IMR-90 (cell line): ENCODE results near the gene TMEM233. TPM values are rescaled to one million over a fixed set of nuclear protein-coding genes. Genes with fewer than 3 reads are reported as not detected.

Source experiments
- ATAC-seq: fragments of 200-7000 bp; cut with Tn5 transposase; 2 replicates; pipeline ENCODE4 v1.9.1; 2020; ENCODE audit warnings: low read depth, mild to moderate bottlenecking, moderate library complexity
- BruUV-seq: library from RNA; stranded (reverse); fragments of 400-500 nt; replicated peaks from 2 replicates; lab custom pipeline; 2021; lab: Mats Ljungman, UMichigan
- CTCF ChIA-PET: fragments of 300-600 bp; formaldehyde crosslinking; extraction: SDS; loops from one replicate; lab custom pipeline; 2021; ENCODE audit warnings: antibody characterized with exemption; lab: Yijun Ruan, JAX
- POLR2A ChIA-PET: fragments of 300-600 bp; sonication (Branson Sonifier 250); formaldehyde crosslinking; loops from one replicate; lab custom pipeline; 2022; ENCODE audit warnings: antibody characterized with exemption; ENCODE audit not compliant: unreplicated experiment; lab: Charles Lee
- DNase-seq: peaks from one replicate; pipeline ENCODE4 v3.0.0; 2013
- H2AFZ ChIP-seq: replicated peaks from 2 replicates; pipeline ENCODE3; 2013; ENCODE audit warnings: low read length, mild to moderate bottlenecking; ENCODE audit not compliant: poor library complexity
- H2AK5ac ChIP-seq: 2 replicates; pipeline ENCODE4 v1.6.1; 2013; ENCODE audit warnings: low read depth, low read length, inconsistent platforms
- H2AK9ac ChIP-seq: replicated peaks from 2 replicates; pipeline ENCODE3; 2013; ENCODE audit warnings: mild to moderate bottlenecking, low read depth, low read length, moderate library complexity; ENCODE audit not compliant: poor library complexity
- H2BK120ac ChIP-seq: 2 replicates; pipeline ENCODE4 v1.6.1; 2013; ENCODE audit warnings: low read depth, low read length, inconsistent platforms
- H2BK15ac ChIP-seq: 3 replicates; pipeline ENCODE4 v1.6.1; 2013; ENCODE audit warnings: low read depth, low read length, inconsistent platforms
- H2BK20ac ChIP-seq: 2 replicates; pipeline ENCODE4 v1.6.1; 2013; ENCODE audit warnings: low read depth, mild to moderate bottlenecking, inconsistent platforms, low read length, moderate library complexity
- H2BK5ac ChIP-seq: 2 replicates; pipeline ENCODE4 v1.6.1; 2013; ENCODE audit warnings: mild to moderate bottlenecking, low read depth, low read length, inconsistent platforms; ENCODE audit not compliant: poor library complexity, severe bottlenecking
- H3K14ac ChIP-seq: replicated peaks from 2 replicates; pipeline ENCODE4 v1.6.1; 2013; ENCODE audit warnings: low read depth, low read length, inconsistent platforms
- H3K18ac ChIP-seq: 2 replicates; pipeline ENCODE4 v1.6.1; 2013; ENCODE audit warnings: low read depth, low read length, control low read depth
- H3K23ac ChIP-seq: 2 replicates; pipeline ENCODE4 v1.6.1; 2013; ENCODE audit warnings: low read depth, low read length, inconsistent platforms
- H3K27ac ChIP-seq: 2 replicates; pipeline ENCODE4 v1.5.1; 2013; ENCODE audit warnings: mild to moderate bottlenecking, control low read depth, low read length; ENCODE audit not compliant: insufficient read depth
- H3K27me3 ChIP-seq: 2 replicates; pipeline ENCODE4 v1.6.1; 2013; ENCODE audit warnings: low read length; ENCODE audit not compliant: control insufficient read depth, insufficient read depth
- H3K36me3 ChIP-seq: 2 replicates; pipeline ENCODE4 v1.6.1; 2013; ENCODE audit warnings: low read length, mixed read lengths; ENCODE audit not compliant: control insufficient read depth, insufficient read depth
- H3K4ac ChIP-seq: 2 replicates; pipeline ENCODE4 v1.6.1; 2013; ENCODE audit warnings: low read depth, low read length, inconsistent platforms
- H3K4me1 ChIP-seq: 2 replicates; pipeline ENCODE4 v1.6.1; 2013; ENCODE audit warnings: low read length, mixed read lengths; ENCODE audit not compliant: control insufficient read depth, insufficient read depth
- H3K4me2 ChIP-seq: 2 replicates; pipeline ENCODE4 v1.6.1; 2013; ENCODE audit warnings: low read depth, mild to moderate bottlenecking, control low read depth, low read length, moderate library complexity
- H3K4me3 ChIP-seq: 2 replicates; pipeline ENCODE4 v1.5.1; 2013; ENCODE audit warnings: low read depth, mild to moderate bottlenecking, control low read depth, low read length, moderate library complexity; ENCODE audit not compliant: insufficient read depth
- H3K56ac ChIP-seq: 2 replicates; pipeline ENCODE4 v1.6.1; 2013; ENCODE audit warnings: low read length, inconsistent platforms; ENCODE audit not compliant: insufficient read depth; ENCODE audit errors: extremely low read depth
- H3K79me1 ChIP-seq, 2 experiments: 2 replicates each; pipeline ENCODE4 v1.6.1; 2013; ENCODE audit warnings: low read length in 2 of 2, inconsistent platforms in 1 of 2, low read depth in 1 of 2
- H3K9ac ChIP-seq: 2 replicates; pipeline ENCODE4 v1.6.1; 2013; ENCODE audit warnings: low read depth, low read length, control low read depth
- H3K9me1 ChIP-seq: 2 replicates; pipeline ENCODE4 v1.6.1; 2013; ENCODE audit warnings: low read length, inconsistent platforms; ENCODE audit not compliant: insufficient read depth
- H3K9me3 ChIP-seq: 2 replicates; pipeline ENCODE4 v1.6.1; 2013; ENCODE audit warnings: low read length; ENCODE audit not compliant: control insufficient read depth, insufficient read depth
- H4K20me1 ChIP-seq: 2 replicates; pipeline ENCODE4 v1.6.1; 2013; ENCODE audit warnings: low read length, inconsistent platforms; ENCODE audit not compliant: insufficient read depth
- H4K5ac ChIP-seq: 2 replicates; pipeline ENCODE4 v1.6.1; 2013; ENCODE audit warnings: mild to moderate bottlenecking, low read depth, low read length, control low read depth
- H4K8ac ChIP-seq, 2 experiments: 2 replicates each; pipeline ENCODE4 v1.6.1; 2013; ENCODE audit warnings: low read depth in 2 of 2, low read length in 2 of 2, control low read depth in 1 of 2, inconsistent platforms in 1 of 2
- H4K91ac ChIP-seq: 2 replicates; pipeline ENCODE4 v1.6.1; 2013; ENCODE audit warnings: low read depth, low read length, inconsistent platforms; ENCODE audit not compliant: insufficient read depth
- BHLHE40 ChIP-seq: fragments of 150-350 bp; IDR thresholded peaks from 2 replicates; pipeline ENCODE4 v1.6.1; 2016; ENCODE audit warnings: mild to moderate bottlenecking, low read depth, low read length
- MAFK ChIP-seq: IDR thresholded peaks from 2 replicates; pipeline ENCODE4 v1.6.1; 2012; ENCODE audit warnings: low read depth, low read length, improper control_type of control experiment
- MAZ ChIP-seq: IDR thresholded peaks from 2 replicates; pipeline ENCODE4 v1.6.1; 2012; ENCODE audit warnings: low read depth, mild to moderate bottlenecking, low read length, improper control_type of control experiment, moderate library complexity, borderline replicate concordance
- MXI1 ChIP-seq: IDR thresholded peaks from 2 replicates; pipeline ENCODE4 v1.6.1; 2012; ENCODE audit warnings: low read depth, mild to moderate bottlenecking, low read length, moderate library complexity, borderline replicate concordance
- WGBS, 2 experiments: methylation state at CpG; one replicate each; pipeline versions ENCODE4 v1.1.5 to v1.1.7; 2013; ENCODE audit warnings: missing lambda C conversion rate in 2 of 2; ENCODE audit not compliant: insufficient read length in 1 of 2; ENCODE audit errors: extremely low coverage in 2 of 2; 5-methylcytosine and 5-hydroxymethylcytosine counted together
- dilution Hi-C: fragments of 300-500 bp; cut with HindIII; formaldehyde crosslinking; loops from one replicate; pipeline ENCODE4 v1.14.3; 2018; ENCODE audit warnings: low sequenced_read_pairs; ENCODE audit not compliant: unreplicated experiment
- in situ Hi-C: fragments of 300-500 bp; cut with MboI; formaldehyde crosslinking; loops from 3 replicates; pipeline ENCODE4 v1.14.3; 2019; ENCODE audit warnings: low sequenced_read_pairs, inconsistent platforms, mixed read lengths
- intact Hi-C: fragments of 100-400 bp; cut with micrococcal nuclease; formaldehyde crosslinking; loops from 2 replicates; pipeline ENCODE4 v1.10.0; 2022
- polyA plus RNA-seq, 3 experiments: library from polyadenylated mRNA; depleted of rRNA; stranded (reverse); fragments of >200 nt; gene quantifications; 2 replicates each; pipeline ENCODE4 v1.2.3, GENCODE V29; 2012; ENCODE audit warnings: low replicate concordance in 1 of 3
- total RNA-seq: library from RNA; depleted of rRNA; stranded (reverse); fragments of >200 nt; gene quantifications from 2 replicates; pipeline ENCODE4 v1.2.3, GENCODE V29; 2012
- TF ChIP-seq, protein P1 (sequence below): conservative IDR thresholded peaks from 2 replicates; pipeline ENCODE4 v1.5.1; 2012; ENCODE audit warnings: mild to moderate bottlenecking, low read depth, low read length, improper control_type of control experiment

The TMEM233 gene
- total and polyA plus RNA-seq, 2 of the 4 experiments (the other 2 are of a cell fraction), result not detected

DNA sequence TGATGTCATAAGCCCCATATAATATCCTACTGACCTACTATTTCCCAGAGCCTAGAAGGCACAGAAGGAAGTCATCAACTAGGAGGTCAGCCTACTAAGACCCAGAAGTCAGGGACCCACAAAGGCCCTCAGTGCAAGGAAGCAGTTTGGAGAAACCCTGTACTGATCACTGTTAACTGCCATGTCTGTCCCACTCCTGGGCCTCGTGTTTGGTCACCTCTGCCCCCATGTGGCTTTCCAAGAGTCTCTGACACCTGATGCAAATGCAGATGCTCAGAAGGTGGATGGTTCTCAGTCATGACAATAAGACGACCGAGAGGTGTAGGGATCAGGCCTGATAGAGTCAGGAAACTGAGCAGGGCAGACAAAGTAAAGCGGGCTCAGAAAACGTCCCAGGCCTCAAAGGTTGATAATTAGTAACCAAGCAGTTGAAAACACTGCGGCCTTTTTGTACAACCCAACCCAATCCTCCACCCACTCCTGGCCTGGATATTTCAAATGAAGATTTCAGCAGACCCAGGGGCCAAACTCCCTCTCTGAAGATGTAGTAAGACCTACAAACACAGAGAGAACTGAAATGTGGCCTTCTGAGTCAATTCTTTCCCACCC lies 97.7 kb downstream of the TMEM233 start:
- Histone ChIP-seq H2BK5ac (no peak overlapping the region), H3K18ac (peak overlapping the region; percentile 51; the same call in 1 of the 2 replicates), H3K4me2 (no peak overlapping the region), H3K9me3 (no peaks in the 10 kb centered on the region), H3K9me1 (peaks cover 9% of the 10 kb centered on the region; the same call in 1 of the 2 replicates), H4K91ac (no peak overlapping the region), H4K8ac (no peak overlapping the region), H3K56ac (no peak overlapping the region), H3K36me3 (0 out of 2 replicates have a peak, but pooled peaks cover 3% of the 10 kb centered on the region), H4K5ac (0 out of 2 replicates have a peak overlapping the region, but pooled peaks have one; percentile 50), H2AK9ac (no peak overlapping the region), H2BK20ac (no peak overlapping the region), H2BK120ac (no peak overlapping the region), H2BK15ac (no peak overlapping the region), H2AK5ac (no peak overlapping the region), H3K27me3 (no peaks in the 10 kb centered on the region), H3K27ac (no peak overlapping the region), H3K4ac (no peak overlapping the region), H3K9ac (no peak overlapping the region), H3K4me1 (peaks cover 10% of the 10 kb centered on the region), H3K23ac (no peak overlapping the region), H3K79me1 (peaks cover 0 to 13% of the 10 kb centered on the region in 2 experiments; a peak in 1 of 4 replicates), H4K20me1 (no peaks in the 10 kb centered on the region), H3K14ac (no peak overlapping the region), H3K4me3 (no peak overlapping the region), H2AFZ (no peak overlapping the region)
- in situ Hi-C loops (no loop called here), intact Hi-C loops (no loop called here), dilution Hi-C loops (no loop called here)
- BruUV-seq, result no TSS peak
- no peak for ATAC-seq
- POLR2A ChIA-PET, result no interaction called here
- 90% methylated on average over 3 of the region's 6 CpGs; no CpG with 5 or more reads in 1 of the 2 experiments for WGBS, 2 experiments
- DNase-seq, result no peak
- TF ChIP-seq MAZ (no peak), BHLHE40 (no peak), MXI1 (no peak), MAFK (no peak)
- TF ChIP-seq, protein P1, sequence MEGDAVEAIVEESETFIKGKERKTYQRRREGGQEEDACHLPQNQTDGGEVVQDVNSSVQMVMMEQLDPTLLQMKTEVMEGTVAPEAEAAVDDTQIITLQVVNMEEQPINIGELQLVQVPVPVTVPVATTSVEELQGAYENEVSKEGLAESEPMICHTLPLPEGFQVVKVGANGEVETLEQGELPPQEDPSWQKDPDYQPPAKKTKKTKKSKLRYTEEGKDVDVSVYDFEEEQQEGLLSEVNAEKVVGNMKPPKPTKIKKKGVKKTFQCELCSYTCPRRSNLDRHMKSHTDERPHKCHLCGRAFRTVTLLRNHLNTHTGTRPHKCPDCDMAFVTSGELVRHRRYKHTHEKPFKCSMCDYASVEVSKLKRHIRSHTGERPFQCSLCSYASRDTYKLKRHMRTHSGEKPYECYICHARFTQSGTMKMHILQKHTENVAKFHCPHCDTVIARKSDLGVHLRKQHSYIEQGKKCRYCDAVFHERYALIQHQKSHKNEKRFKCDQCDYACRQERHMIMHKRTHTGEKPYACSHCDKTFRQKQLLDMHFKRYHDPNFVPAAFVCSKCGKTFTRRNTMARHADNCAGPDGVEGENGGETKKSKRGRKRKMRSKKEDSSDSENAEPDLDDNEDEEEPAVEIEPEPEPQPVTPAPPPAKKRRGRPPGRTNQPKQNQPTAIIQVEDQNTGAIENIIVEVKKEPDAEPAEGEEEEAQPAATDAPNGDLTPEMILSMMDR, result no peak
- CTCF ChIA-PET, result no interaction called here
